ENCODE measurements around the gene DLL4.
A peak's percentile ranks its signal among the peaks of the same experiment; 100 is the strongest.

The DLL4 gene

DNA sequence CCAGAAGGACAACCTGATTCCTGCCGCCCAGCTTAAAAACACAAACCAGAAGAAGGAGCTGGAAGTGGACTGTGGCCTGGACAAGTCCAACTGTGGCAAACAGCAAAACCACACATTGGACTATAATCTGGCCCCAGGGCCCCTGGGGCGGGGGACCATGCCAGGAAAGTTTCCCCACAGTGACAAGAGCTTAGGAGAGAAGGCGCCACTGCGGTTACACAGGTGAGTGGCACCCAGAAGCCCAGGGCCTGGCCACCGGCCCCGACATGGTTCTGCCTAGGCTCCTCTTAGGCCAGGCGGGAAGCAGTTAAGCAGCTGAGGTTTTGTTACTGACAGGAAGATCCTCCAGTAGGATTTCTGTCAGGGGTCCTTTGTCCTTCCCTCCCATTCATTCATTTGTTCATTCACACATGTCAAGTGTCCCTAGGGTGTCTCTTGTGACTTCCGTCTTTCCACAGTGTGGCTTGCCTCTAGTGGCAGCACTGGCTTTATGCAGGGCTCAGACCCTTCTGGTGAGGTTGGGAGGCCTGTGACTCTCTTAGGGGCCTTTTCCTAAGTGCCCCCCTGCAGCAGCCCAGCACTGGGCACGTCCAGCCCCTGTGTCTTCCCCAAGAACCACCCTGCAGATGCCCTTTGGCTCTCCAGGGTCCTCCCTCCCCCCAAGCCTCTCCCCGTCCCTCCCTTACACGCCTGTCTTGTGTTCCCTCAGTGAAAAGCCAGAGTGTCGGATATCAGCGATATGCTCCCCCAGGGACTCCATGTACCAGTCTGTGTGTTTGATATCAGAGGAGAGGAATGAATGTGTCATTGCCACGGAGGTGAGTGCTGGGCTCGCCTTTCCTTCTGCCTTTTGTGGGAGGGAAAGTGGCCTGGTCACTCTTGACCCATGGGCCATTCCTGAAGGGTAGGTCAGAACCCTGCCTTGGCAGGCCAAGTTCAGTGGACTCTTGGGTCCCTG, 7.8 kb downstream of the DLL4 start:
- TF ChIP-seq, protein P1, sequence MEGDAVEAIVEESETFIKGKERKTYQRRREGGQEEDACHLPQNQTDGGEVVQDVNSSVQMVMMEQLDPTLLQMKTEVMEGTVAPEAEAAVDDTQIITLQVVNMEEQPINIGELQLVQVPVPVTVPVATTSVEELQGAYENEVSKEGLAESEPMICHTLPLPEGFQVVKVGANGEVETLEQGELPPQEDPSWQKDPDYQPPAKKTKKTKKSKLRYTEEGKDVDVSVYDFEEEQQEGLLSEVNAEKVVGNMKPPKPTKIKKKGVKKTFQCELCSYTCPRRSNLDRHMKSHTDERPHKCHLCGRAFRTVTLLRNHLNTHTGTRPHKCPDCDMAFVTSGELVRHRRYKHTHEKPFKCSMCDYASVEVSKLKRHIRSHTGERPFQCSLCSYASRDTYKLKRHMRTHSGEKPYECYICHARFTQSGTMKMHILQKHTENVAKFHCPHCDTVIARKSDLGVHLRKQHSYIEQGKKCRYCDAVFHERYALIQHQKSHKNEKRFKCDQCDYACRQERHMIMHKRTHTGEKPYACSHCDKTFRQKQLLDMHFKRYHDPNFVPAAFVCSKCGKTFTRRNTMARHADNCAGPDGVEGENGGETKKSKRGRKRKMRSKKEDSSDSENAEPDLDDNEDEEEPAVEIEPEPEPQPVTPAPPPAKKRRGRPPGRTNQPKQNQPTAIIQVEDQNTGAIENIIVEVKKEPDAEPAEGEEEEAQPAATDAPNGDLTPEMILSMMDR (IDR thresholded peaks at IDR 0.05; ENCODE audit: low read depth, low read length): no peak
- TF ChIP-seq EZH2phosphoT487 (IDR thresholded peaks at IDR 0.05; ENCODE audit: low read depth): no peak
- H3K36me3 ChIP-seq (replicated peaks; ENCODE audit: low read depth, low read length): no peaks in the 10 kb centered on the region
- no peak overlapping the region for H3K9ac ChIP-seq (ENCODE audit: low read length)
- H3K27ac ChIP-seq (ENCODE audit: low read length): no peak overlapping the region
- no peaks in the 10 kb centered on the region for H4K20me1 ChIP-seq (ENCODE audit: insufficient read depth, low read length)
- H3K4me3 ChIP-seq (ENCODE audit: low read length): no peak overlapping the region
- H3K79me2 ChIP-seq (ENCODE audit: low read length): no peaks in the 10 kb centered on the region
- H3K27me3 ChIP-seq (ENCODE audit: low read depth, low read length): no peaks in the 10 kb centered on the region
- H2AFZ ChIP-seq (ENCODE audit: low read depth, low read length): no peak overlapping the region
- H3K9me3 ChIP-seq (ENCODE audit: insufficient read depth, low read length): no peaks in the 10 kb centered on the region
- no peak overlapping the region for H3K4me2 ChIP-seq (ENCODE audit: low read length)
- H3K4me1 ChIP-seq (ENCODE audit: low read length): peaks cover 34% of the 10 kb centered on the region

DNA sequence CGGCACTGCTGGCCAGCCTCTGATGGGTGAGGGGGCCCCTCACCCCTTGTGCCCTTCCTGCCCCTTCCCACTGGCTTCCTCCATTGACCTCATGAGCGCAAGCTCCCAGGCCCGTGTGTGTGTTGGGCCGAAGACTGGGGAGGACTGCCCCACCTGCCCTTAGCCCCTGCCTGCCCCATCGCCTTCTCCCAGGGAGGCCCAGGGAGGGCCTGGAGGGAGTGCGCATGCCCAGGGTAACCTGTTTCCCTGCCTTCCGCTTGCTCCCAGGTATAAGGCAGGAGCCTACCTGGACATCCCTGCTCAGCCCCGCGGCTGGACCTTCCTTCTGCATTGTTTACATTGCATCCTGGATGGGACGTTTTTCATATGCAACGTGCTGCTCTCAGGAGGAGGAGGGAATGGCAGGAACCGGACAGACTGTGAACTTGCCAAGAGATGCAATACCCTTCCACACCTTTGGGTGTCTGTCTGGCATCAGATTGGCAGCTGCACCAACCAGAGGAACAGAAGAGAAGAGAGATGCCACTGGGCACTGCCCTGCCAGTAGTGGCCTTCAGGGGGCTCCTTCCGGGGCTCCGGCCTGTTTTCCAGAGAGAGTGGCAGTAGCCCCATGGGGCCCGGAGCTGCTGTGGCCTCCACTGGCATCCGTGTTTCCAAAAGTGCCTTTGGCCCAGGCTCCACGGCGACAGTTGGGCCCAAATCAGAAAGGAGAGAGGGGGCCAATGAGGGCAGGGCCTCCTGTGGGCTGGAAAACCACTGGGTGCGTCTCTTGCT, 8.8 kb downstream of the DLL4 start:
- no peak for TF ChIP-seq EZH2phosphoT487 (IDR thresholded peaks at IDR 0.05; ENCODE audit: low read depth)
- TF ChIP-seq, protein P1 (IDR thresholded peaks at IDR 0.05; ENCODE audit: low read depth, low read length): peak; percentile 31
- H3K9me3 ChIP-seq (ENCODE audit: insufficient read depth, low read length): no peaks in the 10 kb centered on the region
- H4K20me1 ChIP-seq (ENCODE audit: insufficient read depth, low read length): no peaks in the 10 kb centered on the region
- H3K4me2 ChIP-seq (ENCODE audit: low read length): no peak overlapping the region
- H3K4me1 ChIP-seq (ENCODE audit: low read length): peaks cover 31% of the 10 kb centered on the region
- no peak overlapping the region for H3K9ac ChIP-seq (ENCODE audit: low read length)
- no peaks in the 10 kb centered on the region for H3K36me3 ChIP-seq (replicated peaks; ENCODE audit: low read depth, low read length)
- H3K27ac ChIP-seq (ENCODE audit: low read length): no peak overlapping the region
- H3K4me3 ChIP-seq (ENCODE audit: low read length): no peak overlapping the region
- no peaks in the 10 kb centered on the region for H3K27me3 ChIP-seq (ENCODE audit: low read depth, low read length)
- no peak overlapping the region for H2AFZ ChIP-seq (ENCODE audit: low read depth, low read length)
- no peaks in the 10 kb centered on the region for H3K79me2 ChIP-seq (ENCODE audit: low read length)

DNA sequence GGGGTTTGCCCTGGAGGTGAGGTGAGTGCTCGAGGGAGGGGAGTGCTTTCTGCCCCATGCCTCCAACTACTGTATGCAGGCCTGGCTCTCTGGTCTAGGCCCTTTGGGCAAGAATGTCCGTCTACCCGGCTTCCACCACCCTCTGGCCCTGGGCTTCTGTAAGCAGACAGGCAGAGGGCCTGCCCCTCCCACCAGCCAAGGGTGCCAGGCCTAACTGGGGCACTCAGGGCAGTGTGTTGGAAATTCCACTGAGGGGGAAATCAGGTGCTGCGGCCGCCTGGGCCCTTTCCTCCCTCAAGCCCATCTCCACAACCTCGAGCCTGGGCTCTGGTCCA, 9.4 kb downstream of the DLL4 start:
- Histone ChIP-seq H3K36me3 (replicated peaks; ENCODE audit: low read depth, low read length) (no peaks in the 10 kb centered on the region), H3K9ac (ENCODE audit: low read length) (no peak overlapping the region), H3K4me3 (ENCODE audit: low read length) (no peak overlapping the region), H3K27me3 (ENCODE audit: low read depth, low read length) (no peaks in the 10 kb centered on the region), H3K4me2 (ENCODE audit: low read length) (no peak overlapping the region), H3K4me1 (ENCODE audit: low read length) (peaks cover 29% of the 10 kb centered on the region), H4K20me1 (ENCODE audit: insufficient read depth, low read length) (no peaks in the 10 kb centered on the region), H3K9me3 (ENCODE audit: insufficient read depth, low read length) (no peaks in the 10 kb centered on the region), H3K27ac (ENCODE audit: low read length) (no peak overlapping the region), H3K79me2 (ENCODE audit: low read length) (no peaks in the 10 kb centered on the region), H2AFZ (ENCODE audit: low read depth, low read length) (no peak overlapping the region)
- TF ChIP-seq, protein P1 (IDR thresholded peaks at IDR 0.05; ENCODE audit: low read depth, low read length): no peak
- no peak for TF ChIP-seq EZH2phosphoT487 (IDR thresholded peaks at IDR 0.05; ENCODE audit: low read depth)

DNA sequence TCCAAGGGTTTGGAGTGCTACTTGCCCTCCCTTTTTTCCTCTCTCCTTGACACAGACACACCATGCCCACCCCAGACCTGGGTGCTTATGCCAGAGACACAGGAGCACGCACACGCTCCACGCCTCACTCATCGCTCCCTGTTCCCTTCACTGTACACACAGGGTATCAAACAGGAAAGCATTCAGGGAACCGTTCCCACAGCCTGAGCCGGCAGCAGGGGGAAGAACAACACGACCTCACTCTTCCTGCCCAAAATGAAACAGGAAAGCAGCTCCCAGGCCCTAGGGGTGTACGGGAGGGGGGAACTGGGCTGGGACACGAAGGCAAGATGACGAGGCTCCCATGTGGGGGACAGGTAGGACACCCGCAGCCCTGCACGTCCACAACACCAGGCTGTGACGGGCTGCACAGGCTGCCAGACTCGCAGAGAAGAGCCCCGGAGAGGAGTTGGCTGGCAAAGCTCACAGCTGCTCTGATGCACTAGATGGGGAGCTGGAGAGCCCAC, 11.2 kb downstream of the DLL4 start:
- peak overlapping the region; percentile 80 for H2AFZ ChIP-seq (ENCODE audit: low read depth, low read length)
- peak overlapping the region; percentile 87 for H3K4me2 ChIP-seq (ENCODE audit: low read length)

More for the DNA sequence above, 11.2 kb downstream of the DLL4 start:
- peak overlapping the region; percentile 87; the same call in 1 of the 2 replicates for H3K9ac ChIP-seq (ENCODE audit: low read length)
- peak overlapping the region; percentile 87 for H3K4me3 ChIP-seq (ENCODE audit: low read length)
- H3K79me2 ChIP-seq (ENCODE audit: low read length): no peaks in the 10 kb centered on the region
- H3K4me1 ChIP-seq (ENCODE audit: low read length): peaks cover 28% of the 10 kb centered on the region
- H3K27me3 ChIP-seq (ENCODE audit: low read depth, low read length): no peaks in the 10 kb centered on the region
- no peaks in the 10 kb centered on the region for H3K36me3 ChIP-seq (replicated peaks; ENCODE audit: low read depth, low read length)
- no peak overlapping the region for H3K27ac ChIP-seq (ENCODE audit: low read length)
- TF ChIP-seq, protein P1 (IDR thresholded peaks at IDR 0.05; ENCODE audit: low read depth, low read length): no peak
- no peak for TF ChIP-seq EZH2phosphoT487 (IDR thresholded peaks at IDR 0.05; ENCODE audit: low read depth)
- no peaks in the 10 kb centered on the region for H3K9me3 ChIP-seq (ENCODE audit: insufficient read depth, low read length)
- no peaks in the 10 kb centered on the region for H4K20me1 ChIP-seq (ENCODE audit: insufficient read depth, low read length)

Data from OCI-LY3 (cell line).